ENCODE data around the gene GOLGA8Q.
"Not testable (repeated sequence)": the region's sequence is repeated elsewhere in the genome, so short reads cannot be mapped to it uniquely, and the experiment has no call there.

GOLGA8Q gene

GRCh38 chr15:30551750-30552149, at the start of gene GOLGA8Q:
Gene GOLGA8Q (plus strand): TSS chr15:30552050. CDS start chr15:30552078, 28 bp downstream.
- not testable (repeated sequence) for DNase-seq (ENCODE audit: low read depth)

DNA sequence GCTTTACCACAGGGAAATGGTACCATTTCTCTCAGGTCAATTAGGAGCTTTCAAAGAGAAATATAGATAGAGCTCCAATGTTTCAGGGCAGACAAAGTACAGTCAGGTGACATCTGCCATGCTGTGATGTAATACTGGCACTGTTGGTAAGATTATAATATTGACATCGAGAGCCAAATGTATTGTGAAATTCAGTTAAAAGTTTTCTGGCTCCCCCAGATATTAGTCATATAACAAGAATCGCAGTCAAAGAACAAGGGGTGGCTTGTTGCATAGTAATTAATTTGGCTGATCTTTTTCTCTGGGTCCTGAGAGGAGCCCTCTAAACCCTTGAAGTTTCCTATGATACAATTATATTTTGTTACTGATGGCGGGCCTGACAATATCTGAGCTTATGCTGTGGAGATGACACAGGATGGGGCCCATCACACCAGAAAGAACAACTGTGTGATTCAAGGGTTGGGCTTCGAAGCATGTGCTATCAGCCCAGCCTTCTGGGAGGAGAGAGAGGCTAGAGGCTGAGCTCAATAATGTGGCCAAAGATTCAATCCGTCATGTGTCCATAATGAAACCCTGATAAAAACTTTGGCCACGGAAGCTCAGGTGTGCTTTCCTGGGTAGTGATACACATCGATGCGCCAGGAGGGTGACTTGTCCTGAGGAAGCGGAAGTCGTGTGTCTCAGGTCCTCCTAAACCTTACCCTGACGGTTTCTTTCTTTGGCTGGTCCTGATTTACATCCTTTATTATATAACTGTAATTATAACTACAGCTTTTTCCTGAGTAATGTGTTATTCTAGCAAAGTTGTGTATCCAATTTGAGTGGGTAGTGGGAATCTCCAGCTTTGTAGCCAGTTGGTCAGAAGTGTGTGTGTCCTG, 48.7 kb upstream of the GOLGA8Q start:
- DNase-seq (ENCODE audit: low read depth), result not testable (repeated sequence)

DNA sequence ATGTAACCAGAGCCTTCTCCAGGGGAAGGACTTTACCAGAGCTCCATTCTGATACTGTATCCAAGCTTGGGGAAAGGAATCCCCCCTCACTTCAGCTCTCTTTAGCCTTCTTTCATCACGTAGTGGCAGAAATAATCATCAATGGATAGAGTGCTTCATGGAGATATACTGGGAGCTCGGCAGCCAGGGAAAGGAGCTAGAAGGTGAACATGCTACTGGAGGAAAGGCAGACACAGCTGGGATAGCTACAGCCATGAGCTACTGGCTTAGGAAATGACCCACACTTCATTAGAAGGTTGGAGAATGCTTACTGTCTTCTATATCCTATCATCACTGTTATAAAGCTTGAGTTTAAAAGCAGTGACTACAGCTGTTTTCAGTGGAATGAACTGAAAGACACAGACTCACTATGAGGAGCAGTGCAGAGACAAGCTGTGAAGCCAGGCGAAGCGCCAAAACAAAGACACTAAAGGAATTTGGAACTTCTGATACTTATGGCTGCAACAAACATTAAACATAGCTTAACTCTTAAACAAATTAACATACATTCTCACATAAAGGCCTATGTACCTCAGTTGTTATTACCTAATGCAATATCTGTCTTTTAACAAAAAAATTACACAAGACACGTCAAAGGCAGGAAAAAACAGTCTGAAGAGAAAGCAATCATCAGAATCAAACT, 47.5 kb upstream of the GOLGA8Q start:
- not testable (repeated sequence) for DNase-seq (ENCODE audit: low read depth)

DNA sequence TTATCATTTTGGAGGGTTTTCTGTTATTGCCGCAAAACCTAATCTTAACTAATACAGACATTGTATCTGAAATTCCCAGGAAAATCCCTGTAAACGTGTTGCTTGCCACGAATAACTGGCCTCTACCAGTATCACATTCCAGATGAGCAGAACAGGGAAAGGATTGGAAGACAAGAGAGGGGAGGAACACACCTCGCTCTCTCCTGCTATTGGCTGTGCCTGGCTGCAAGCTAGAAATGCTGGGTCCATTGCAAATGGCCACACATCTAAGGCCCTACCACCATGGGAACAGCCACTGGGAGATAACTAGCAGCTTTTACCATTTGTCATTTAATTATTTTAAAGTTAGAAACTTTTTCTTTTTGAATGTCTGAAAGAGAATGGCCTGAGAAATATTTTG, 37.3 kb upstream of the GOLGA8Q start:
- not testable (repeated sequence) for DNase-seq (ENCODE audit: low read depth)

- DNase-seq (ENCODE audit: low read depth), result not testable (repeated sequence)
These were observed 28.2 kb upstream of the GOLGA8Q start for GRCh38 chr15:30523453-30524243.

DNA sequence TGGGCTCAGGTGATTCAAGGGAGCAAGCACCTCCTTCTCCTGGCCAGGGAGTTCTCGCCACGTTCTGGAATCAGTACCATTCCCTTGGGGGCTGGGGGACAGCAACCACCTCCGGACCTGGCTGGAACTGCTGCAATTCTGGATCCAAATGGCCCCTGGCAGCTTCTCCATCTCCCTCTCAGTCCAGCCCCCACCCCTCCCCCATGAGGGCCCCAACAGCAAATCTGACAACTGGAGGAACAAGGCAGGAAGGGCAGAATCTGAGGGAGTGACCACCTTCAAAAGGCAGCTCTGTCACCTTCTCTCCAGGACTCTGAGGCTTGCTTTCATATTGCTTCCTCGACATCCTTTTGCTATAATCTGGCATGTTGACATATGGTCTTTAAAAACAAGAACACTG, 25.9 kb upstream of the GOLGA8Q start:
- DNase-seq (ENCODE audit: low read depth), result not testable (repeated sequence)

GRCh38 chr15:30529049-30529448, 22.8 kb upstream of the GOLGA8Q start:
- not testable (repeated sequence) for DNase-seq (ENCODE audit: low read depth)

DNA sequence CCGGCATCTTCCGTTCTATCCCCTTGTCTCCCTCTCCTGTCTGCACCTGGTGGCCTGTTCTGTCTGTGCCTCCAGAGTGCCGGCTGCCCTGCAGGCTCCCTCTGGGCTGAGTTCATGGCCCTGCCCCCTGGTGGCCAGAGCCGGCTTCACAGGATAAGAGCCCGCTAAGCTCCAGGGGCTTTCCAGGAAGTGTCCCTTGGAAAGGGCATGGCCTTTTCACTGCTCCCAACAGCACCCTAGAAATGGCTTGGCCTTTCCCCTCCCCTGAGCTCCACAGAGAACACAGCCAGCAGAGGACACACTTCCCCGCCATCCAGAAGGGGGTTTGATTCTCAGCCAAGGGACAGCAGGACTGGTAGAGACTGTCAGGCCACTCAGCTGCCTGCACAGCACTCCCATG, 15.1 kb downstream of the GOLGA8Q start:
- not testable (repeated sequence) for DNase-seq (ENCODE audit: low read depth)

GRCh38 chr15:30573012-30573491, 21.2 kb downstream of the GOLGA8Q start:
- not testable (repeated sequence) for DNase-seq (ENCODE audit: low read depth)

- DNase-seq (ENCODE audit: low read depth), result not testable (repeated sequence)
These were observed 27.6 kb downstream of the GOLGA8Q start for GRCh38 chr15:30579394-30579970.

DNA sequence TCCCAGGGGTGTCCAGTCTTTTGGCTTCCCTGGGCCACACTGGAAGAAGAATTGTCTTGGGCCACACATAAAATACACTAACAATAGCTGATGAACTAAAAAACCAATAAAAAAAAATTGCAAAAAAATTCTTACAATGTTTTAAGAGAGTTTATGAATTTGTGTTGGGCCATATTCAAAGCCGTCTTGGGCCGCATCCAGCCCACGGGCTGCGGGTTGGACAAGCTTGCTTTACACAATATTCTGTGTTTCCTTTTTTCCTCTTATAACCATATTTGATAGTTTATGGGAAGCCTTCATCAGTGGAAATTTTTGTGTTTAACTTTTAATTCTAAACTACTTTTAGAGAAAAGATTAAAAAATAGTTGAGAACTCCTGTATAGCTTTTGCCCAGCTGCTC, 28.9 kb downstream of the GOLGA8Q start:
- DNase-seq (ENCODE audit: low read depth), result not testable (repeated sequence)

- not testable (repeated sequence) for DNase-seq (ENCODE audit: low read depth)
These were observed 47.1 kb downstream of the GOLGA8Q start for GRCh38 chr15:30598953-30599352.

- not testable (repeated sequence) for DNase-seq (ENCODE audit: low read depth)
These were observed 51.9 kb downstream of the GOLGA8Q start, which contains the start of gene GOLGA8H for GRCh38 chr15:30603796-30604195. Gene GOLGA8H (plus strand): TSS chr15:30604028. CDS start chr15:30604126, 98 bp downstream.

Measured in GM04504 (cell line).